GM12878 (cell line): ENCODE results near the gene USF3. TPM values are rescaled to one million over a fixed set of nuclear protein-coding genes. Genes with fewer than 3 reads are reported as not detected.

Experiments used
- ATAC-seq: fragments of 200-7000 bp; cut with Tn5 transposase; 3 replicates; pipeline ENCODE4 v1.9.1; 2020; ENCODE audit warnings: mild to moderate bottlenecking, moderate library complexity
- BruUV-seq: library from RNA; stranded (reverse); fragments of 400-500 nt; replicated peaks from 2 replicates; lab custom pipeline; 2021; lab: Mats Ljungman, UMichigan
- CTCF ChIA-PET: fragments of 300-600 bp; sonication (Branson Sonifier 250); formaldehyde crosslinking; extraction: SDS; loops from one replicate; lab custom pipeline; 2021; ENCODE audit warnings: inconsistent platforms; lab: Yijun Ruan, JAX
- POLR2A ChIA-PET: fragments of 350-600 bp; formaldehyde crosslinking; extraction: SDS; loops from one replicate; lab custom pipeline; 2021; ENCODE audit warnings: inconsistent platforms; lab: Charles Lee
- RAD21 ChIA-PET: fragments of 300-600 bp; sonication (Branson Sonifier 250); formaldehyde crosslinking; loops from one replicate; lab custom pipeline; 2023; ENCODE audit warnings: antibody characterized with exemption; ENCODE audit not compliant: unreplicated experiment; lab: Charles Lee
- SMC1A ChIA-PET: fragments of 300-600 bp; sonication (Branson Sonifier 250); formaldehyde crosslinking; loops from one replicate; lab custom pipeline; 2023; ENCODE audit not compliant: unreplicated experiment, uncharacterized antibody; lab: Charles Lee
- DNase-seq: peaks from one replicate; pipeline ENCODE4 v3.0.0-alpha.2; 2011; ENCODE audit warnings: low read depth, low spot score
- FAIRE-seq: peaks from 3 replicates; lab custom pipeline; 2011; peaks lifted over from hg19 to GRCh38; lab: Jason Lieb, UNC
- H2AFZ ChIP-seq: 2 replicates; pipeline ENCODE4 v1.6.0; 2011; ENCODE audit warnings: low read depth, low read length, control low read depth; ENCODE audit not compliant: control insufficient read depth
- H3K27ac ChIP-seq: 2 replicates; pipeline ENCODE4 v1.5.1; 2011; ENCODE audit warnings: control low read depth; ENCODE audit not compliant: control insufficient read depth, insufficient read depth
- H3K27me3 ChIP-seq, 2 experiments: replicated peaks in 1 of 2; 2 replicates each; pipeline versions ENCODE4 v1.6.0 to v1.6.1; 2011; ENCODE audit warnings: low read length in 1 of 2; ENCODE audit not compliant: control insufficient read depth in 2 of 2, insufficient read depth in 2 of 2
- H3K36me3 ChIP-seq, 2 experiments: 2 replicates each; pipeline ENCODE4 v1.5.1; 2011; ENCODE audit warnings: low read length in 1 of 2; ENCODE audit not compliant: control insufficient read depth in 2 of 2, insufficient read depth in 2 of 2
- H3K4me1 ChIP-seq: 2 replicates; pipeline ENCODE4 v1.6.1; 2011; ENCODE audit warnings: mild to moderate bottlenecking, low read length, moderate library complexity, mixed read lengths; ENCODE audit not compliant: control insufficient read depth, insufficient read depth
- H3K4me2 ChIP-seq: 2 replicates; pipeline ENCODE4 v1.6.0; 2011; ENCODE audit warnings: control low read depth; ENCODE audit not compliant: control insufficient read depth, insufficient read depth
- H3K4me3 ChIP-seq: fragments of 200-600 bp; sonication (generic); 2 replicates; pipeline ENCODE4 v1.5.1; 2016
- H3K79me2 ChIP-seq: 2 replicates; pipeline ENCODE4 v1.6.0; 2011; ENCODE audit warnings: low read length; ENCODE audit not compliant: control insufficient read depth, insufficient read depth
- H3K9ac ChIP-seq: 2 replicates; pipeline ENCODE4 v1.8.0; 2011; ENCODE audit warnings: low read length, control low read depth, mixed read lengths; ENCODE audit not compliant: control insufficient read depth, insufficient read depth
- H3K9me3 ChIP-seq: replicated peaks from 3 replicates; pipeline ENCODE4 v1.5.1; 2011; ENCODE audit warnings: mild to moderate bottlenecking, low read length; ENCODE audit not compliant: control insufficient read depth, insufficient read depth
- H4K20me1 ChIP-seq: 2 replicates; pipeline ENCODE4 v1.6.0; 2011; ENCODE audit not compliant: control insufficient read depth, insufficient read depth
- CUX1 ChIP-seq: IDR thresholded peaks from 2 replicates; pipeline ENCODE4 v1.6.1; 2012; ENCODE audit warnings: improper control_type of control experiment, low read depth, low read length; ENCODE audit not compliant: insufficient replicate concordance
- FOS ChIP-seq: IDR thresholded peaks from 3 replicates; pipeline ENCODE4 v1.6.1; 2011; ENCODE audit warnings: borderline replicate concordance; ENCODE audit not compliant: insufficient read length; ENCODE audit errors: extremely low read depth
- IKZF2 ChIP-seq, 2 experiments: fragments of 450-650 bp; IDR thresholded peaks; 2 replicates each; pipeline ENCODE4 v1.6.1; 2017; ENCODE audit warnings: mild to moderate bottlenecking in 2 of 2, moderate library complexity in 2 of 2
- MXI1 ChIP-seq: fragments of 150-350 bp; IDR thresholded peaks from 2 replicates; pipeline ENCODE4 v1.6.1; 2011; ENCODE audit warnings: low read depth, mild to moderate bottlenecking, inconsistent platforms, low read length, improper control_type of control experiment
- NFIC ChIP-seq: IDR thresholded peaks from 2 replicates; pipeline ENCODE4 v1.6.1; 2012; ENCODE audit warnings: low read depth, mild to moderate bottlenecking, inconsistent platforms, low read length, moderate library complexity
- NFYA ChIP-seq: IDR thresholded peaks from 2 replicates; pipeline ENCODE4 v1.6.1; 2011; ENCODE audit warnings: low read depth, mild to moderate bottlenecking, low read length, improper control_type of control experiment, borderline replicate concordance
- NR2C1 ChIP-seq: fragments of 450-650 bp; IDR thresholded peaks from 2 replicates; pipeline ENCODE4 v1.6.1; 2017; ENCODE audit warnings: antibody characterized with exemption, mild to moderate bottlenecking, moderate library complexity
- PAX8 ChIP-seq: fragments of 450-650 bp; IDR thresholded peaks from 2 replicates; pipeline ENCODE4 v1.6.1; 2017; ENCODE audit warnings: mild to moderate bottlenecking, moderate library complexity
- RBBP5 ChIP-seq: fragments of 200-600 bp; sonication (generic); conservative IDR thresholded peaks from 2 replicates; pipeline ENCODE4 v1.6.1; 2016
- SMAD1 ChIP-seq: fragments of 450-650 bp; IDR thresholded peaks from 2 replicates; pipeline ENCODE4 v1.6.1; 2018; ENCODE audit warnings: mild to moderate bottlenecking, low read depth; ENCODE audit not compliant: partially characterized antibody
- TCF12 ChIP-seq: IDR thresholded peaks from 2 replicates; pipeline ENCODE4 v1.6.1; 2011; ENCODE audit warnings: low read depth, mild to moderate bottlenecking, low read length
- USF2 ChIP-seq: IDR thresholded peaks from 2 replicates; pipeline ENCODE4 v1.6.1; 2011; ENCODE audit warnings: low read depth, low read length, improper control_type of control experiment, borderline replicate concordance
- ZNF207 ChIP-seq: fragments of 450-650 bp; IDR thresholded peaks from 2 replicates; pipeline ENCODE4 v1.6.1; 2014; ENCODE audit warnings: antibody characterized with exemption, mild to moderate bottlenecking, borderline replicate concordance
- WGBS: methylation state at CpG from one replicate; pipeline ENCODE4 v1.1.6; 2016; ENCODE audit warnings: low lambda C conversion rate; ENCODE audit not compliant: insufficient replicate concordance, insufficient coverage; ENCODE audit errors: missing lambda C conversion rate; 5-methylcytosine and 5-hydroxymethylcytosine counted together
- in situ Hi-C: fragments of 300-500 bp; cut with MboI; formaldehyde crosslinking; loops from 9 replicates; pipeline ENCODE4 v1.14.3; 2018; ENCODE audit warnings: mixed read lengths
- intact Hi-C: fragments of 100-400 bp; cut with micrococcal nuclease; formaldehyde crosslinking; loops from one replicate; pipeline ENCODE4 v1.14.2; 2022; ENCODE audit not compliant: unreplicated experiment
- polyA plus RNA-seq, 11 experiments: library from polyadenylated mRNA; depleted of rRNA in 4 of 11; unstranded in 6 of 11; stranded (reverse) in 5 of 11; fragments of >200 nt; fragmentation: Nextera tagmentation in 4 of 11; fragmentation: Illumina TruSeq in 1 of 11; extraction: Ambion mirVana in 4 of 11; extraction: Trizol in 1 of 11; gene quantifications; 1 replicate in 1 of 11; 2 replicates in 10 of 11; pipeline versions ENCODE4 v1.2.1 to v1.2.3, GENCODE V29; 2011 to 2016; ENCODE audit warnings: inconsistent platforms in 2 of 11, missing spikeins in 2 of 11, low read depth in 1 of 11
- total RNA-seq, 4 experiments: library from RNA; depleted of rRNA in 3 of 4; stranded (reverse); fragments of >200 nt in 3 of 4; fragmentation: Illumina TruSeq in 1 of 4; extraction: Trizol in 1 of 4; gene quantifications; 2 replicates each; pipeline versions ENCODE4 v1.2.1 to v1.2.3, GENCODE V29; 2013 to 2021

The USF3 gene
- total and polyA plus RNA-seq, 10 of the 15 experiments (the other 5 are each of a cell fraction or from before 2014, with no cell fraction given): 3.1 to 15.9 (median 7.8) TPM

GRCh38 chr3:113717308-113717707 is 20.9 kb upstream of the USF3 start:
- BruUV-seq: no TSS peak
- no peak for FAIRE-seq

More at GRCh38 chr3:113717308-113717707, 20.9 kb upstream of the USF3 start:
- no peak overlapping the region for H3K4me2 ChIP-seq
- H3K27me3 ChIP-seq: no peaks in the 10 kb centered on the region
- H4K20me1 ChIP-seq: no peaks in the 10 kb centered on the region
- no peak overlapping the region for H3K4me3 ChIP-seq
- CTCF ChIA-PET: no interaction called here
- RAD21 ChIA-PET: no interaction called here
- H3K4me1 ChIP-seq: no peaks in the 10 kb centered on the region
- TF ChIP-seq IKZF2 (IDR thresholded peaks at IDR 0.05) (no peak), NR2C1 (no peak), ZNF207 (no peak), CUX1 (no peak), PAX8 (no peak), SMAD1 (no peak), USF2 (no peak), MXI1 (no peak), RBBP5 (no peak), FOS (no peak), NFIC (no peak), NFYA (no peak), TCF12 (no peak)
- in situ Hi-C loops (no loop called here), intact Hi-C loops (no loop called here)
- DNase-seq (no peak), ATAC-seq (no peak)
- H3K79me2 ChIP-seq: no peaks in the 10 kb centered on the region
- SMC1A ChIA-PET: interaction anchor here (1.2 to 1.4 kb wide), 2 partner anchors 10 to 196 kb away, joined by 3 read pairs; no protein-coding TSS in a partner anchor
- 98% methylated on average over 3 of the region's 3 CpGs for WGBS
- no peaks in the 10 kb centered on the region for H3K9me3 ChIP-seq
- no peak overlapping the region for H3K9ac ChIP-seq
- no peak overlapping the region for H2AFZ ChIP-seq
- POLR2A ChIA-PET: interaction anchor here (0.7 to 1.1 kb wide), 3 partner anchors 9 to 28 kb away, joined by 3 to 4 read pairs (median 3); no protein-coding TSS in a partner anchor
- H3K36me3 ChIP-seq: peaks cover 2 to 15% of the 10 kb centered on the region in 2 experiments; a peak in 2 of 4 replicates
- no peak overlapping the region for H3K27ac ChIP-seq
